PFSK-1 (cell line): ENCODE data around the gene OCIAD1.

Experiments used
- FOXP2 ChIP-seq: optimal IDR thresholded peaks from 2 replicates; pipeline ENCODE3; 2011; ENCODE audit warnings: borderline replicate concordance, control low read depth, inconsistent platforms; ENCODE audit not compliant: insufficient read depth; ENCODE audit errors: extremely low read length, extremely low read depth
- POLR2AphosphoS5 ChIP-seq: IDR thresholded peaks from 2 replicates; pipeline ENCODE4 v1.6.1; 2012; ENCODE audit warnings: low read depth, mild to moderate bottlenecking, control low read depth, low read length, moderate library complexity
- SIN3A ChIP-seq: IDR thresholded peaks from 2 replicates; pipeline ENCODE4 v1.6.1; 2012; ENCODE audit warnings: mild to moderate bottlenecking, low read length, moderate library complexity, borderline replicate concordance; ENCODE audit not compliant: insufficient read depth
- TAF1 ChIP-seq: IDR thresholded peaks from 2 replicates; pipeline ENCODE4 v1.6.1; 2012; ENCODE audit warnings: low read length, control low read depth, borderline replicate concordance; ENCODE audit not compliant: insufficient read depth
- TF ChIP-seq, protein P1 (sequence below), 2 experiments: IDR thresholded peaks; 2 replicates each; pipeline versions ENCODE4 v1.6.1 to v1.8.0; 2011 to 2012; ENCODE audit warnings: low read depth in 2 of 2, low read length in 2 of 2, control low read depth in 1 of 2, inconsistent platforms in 1 of 2, mild to moderate bottlenecking in 1 of 2, moderate library complexity in 1 of 2; ENCODE audit not compliant: insufficient read depth in 1 of 2

OCIAD1 gene

DNA sequence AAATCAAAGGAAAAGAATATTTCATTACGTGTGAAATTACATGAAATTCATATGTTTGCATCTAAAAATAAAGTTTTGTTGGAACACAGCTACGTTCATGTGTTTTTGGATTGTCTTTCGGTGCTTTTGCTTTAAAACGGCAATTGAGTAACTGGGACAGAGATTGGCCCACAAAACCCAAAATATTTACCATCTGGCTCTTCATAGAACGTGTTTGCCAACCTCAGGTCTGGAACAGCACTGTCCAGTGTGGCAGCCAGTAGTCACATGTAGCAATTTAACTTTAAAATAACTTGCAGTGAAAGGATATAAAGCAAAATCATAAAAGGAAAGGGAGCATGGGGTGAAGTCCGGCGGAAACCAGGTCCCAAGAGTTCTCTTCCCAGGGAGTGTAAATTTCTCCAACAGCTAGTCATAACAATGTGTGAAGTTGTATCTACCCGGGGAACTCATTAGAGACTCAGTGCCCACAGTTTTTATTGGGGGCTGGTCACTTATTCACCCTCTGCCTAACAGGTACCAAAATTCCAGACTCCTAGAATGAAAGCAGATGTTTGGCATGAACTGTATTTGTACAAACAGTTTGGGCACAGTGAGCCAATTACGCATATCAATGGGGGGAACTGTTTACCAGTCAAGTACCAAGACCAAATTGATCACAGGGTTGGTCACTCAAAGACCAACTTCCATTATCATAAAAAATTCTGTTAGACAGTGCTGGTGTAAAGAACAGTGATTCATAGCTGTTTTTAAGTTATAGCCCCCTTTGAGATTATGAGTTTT, 10.3 kb downstream of the OCIAD1 start:
- no peak for TF ChIP-seq SIN3A
- TF ChIP-seq FOXP2 = no peak
- TF ChIP-seq, protein P1, sequence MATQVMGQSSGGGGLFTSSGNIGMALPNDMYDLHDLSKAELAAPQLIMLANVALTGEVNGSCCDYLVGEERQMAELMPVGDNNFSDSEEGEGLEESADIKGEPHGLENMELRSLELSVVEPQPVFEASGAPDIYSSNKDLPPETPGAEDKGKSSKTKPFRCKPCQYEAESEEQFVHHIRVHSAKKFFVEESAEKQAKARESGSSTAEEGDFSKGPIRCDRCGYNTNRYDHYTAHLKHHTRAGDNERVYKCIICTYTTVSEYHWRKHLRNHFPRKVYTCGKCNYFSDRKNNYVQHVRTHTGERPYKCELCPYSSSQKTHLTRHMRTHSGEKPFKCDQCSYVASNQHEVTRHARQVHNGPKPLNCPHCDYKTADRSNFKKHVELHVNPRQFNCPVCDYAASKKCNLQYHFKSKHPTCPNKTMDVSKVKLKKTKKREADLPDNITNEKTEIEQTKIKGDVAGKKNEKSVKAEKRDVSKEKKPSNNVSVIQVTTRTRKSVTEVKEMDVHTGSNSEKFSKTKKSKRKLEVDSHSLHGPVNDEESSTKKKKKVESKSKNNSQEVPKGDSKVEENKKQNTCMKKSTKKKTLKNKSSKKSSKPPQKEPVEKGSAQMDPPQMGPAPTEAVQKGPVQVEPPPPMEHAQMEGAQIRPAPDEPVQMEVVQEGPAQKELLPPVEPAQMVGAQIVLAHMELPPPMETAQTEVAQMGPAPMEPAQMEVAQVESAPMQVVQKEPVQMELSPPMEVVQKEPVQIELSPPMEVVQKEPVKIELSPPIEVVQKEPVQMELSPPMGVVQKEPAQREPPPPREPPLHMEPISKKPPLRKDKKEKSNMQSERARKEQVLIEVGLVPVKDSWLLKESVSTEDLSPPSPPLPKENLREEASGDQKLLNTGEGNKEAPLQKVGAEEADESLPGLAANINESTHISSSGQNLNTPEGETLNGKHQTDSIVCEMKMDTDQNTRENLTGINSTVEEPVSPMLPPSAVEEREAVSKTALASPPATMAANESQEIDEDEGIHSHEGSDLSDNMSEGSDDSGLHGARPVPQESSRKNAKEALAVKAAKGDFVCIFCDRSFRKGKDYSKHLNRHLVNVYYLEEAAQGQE (IDR thresholded peaks at IDR 0.05; ENCODE audit: insufficient read depth in 1 of 2, low read depth in 2 of 2, low read length in 2 of 2) = no peak
- TF ChIP-seq POLR2AphosphoS5 = no peak
- no peak for TF ChIP-seq TAF1

DNA sequence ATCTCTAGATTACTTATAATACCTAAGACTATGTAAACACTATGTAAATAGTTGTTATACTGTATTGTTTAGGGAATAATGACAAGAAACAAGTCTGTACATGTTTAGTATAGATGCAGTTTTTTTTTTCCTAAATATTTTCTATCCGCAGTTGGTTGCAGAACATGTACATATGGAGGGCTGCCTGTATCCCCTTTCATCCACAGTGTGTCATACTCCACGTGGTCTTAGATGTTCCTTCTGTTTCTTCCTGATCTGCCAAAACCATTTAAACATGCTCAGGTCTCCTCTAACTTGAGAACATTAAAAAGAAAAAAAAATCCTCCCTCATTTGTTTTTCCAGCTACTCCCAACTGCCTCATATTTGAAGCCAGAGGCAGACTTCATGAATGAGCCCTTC, 14.0 kb downstream of the OCIAD1 start:
- TF ChIP-seq FOXP2 (no peak), POLR2AphosphoS5 (no peak), TAF1 (no peak), SIN3A (no peak)
- TF ChIP-seq, protein P1 (IDR thresholded peaks at IDR 0.05; ENCODE audit: insufficient read depth in 1 of 2, low read depth in 2 of 2, low read length in 2 of 2) = no peak

DNA sequence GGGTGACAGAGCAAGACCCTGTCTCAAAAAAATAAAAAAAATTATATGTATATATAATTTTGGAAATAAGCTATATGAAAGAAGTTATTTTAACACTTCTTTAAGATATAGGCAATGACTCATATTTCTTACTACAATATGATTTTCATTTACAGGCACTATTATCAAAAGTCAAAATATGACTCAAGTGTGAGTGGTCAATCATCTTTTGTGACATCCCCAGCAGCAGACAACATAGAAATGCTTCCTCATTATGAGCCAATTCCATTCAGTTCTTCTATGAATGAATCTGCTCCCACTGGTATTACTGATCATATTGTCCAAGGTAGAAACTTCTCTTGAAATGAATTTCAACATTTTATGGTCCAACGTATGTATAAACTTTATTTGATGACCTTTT, 20.8 kb downstream of the OCIAD1 start:
- TF ChIP-seq SIN3A (no peak), FOXP2 (no peak), TAF1 (no peak), POLR2AphosphoS5 (no peak)
- TF ChIP-seq, protein P1 (IDR thresholded peaks at IDR 0.05; ENCODE audit: insufficient read depth in 1 of 2, low read depth in 2 of 2, low read length in 2 of 2) = no peak

DNA sequence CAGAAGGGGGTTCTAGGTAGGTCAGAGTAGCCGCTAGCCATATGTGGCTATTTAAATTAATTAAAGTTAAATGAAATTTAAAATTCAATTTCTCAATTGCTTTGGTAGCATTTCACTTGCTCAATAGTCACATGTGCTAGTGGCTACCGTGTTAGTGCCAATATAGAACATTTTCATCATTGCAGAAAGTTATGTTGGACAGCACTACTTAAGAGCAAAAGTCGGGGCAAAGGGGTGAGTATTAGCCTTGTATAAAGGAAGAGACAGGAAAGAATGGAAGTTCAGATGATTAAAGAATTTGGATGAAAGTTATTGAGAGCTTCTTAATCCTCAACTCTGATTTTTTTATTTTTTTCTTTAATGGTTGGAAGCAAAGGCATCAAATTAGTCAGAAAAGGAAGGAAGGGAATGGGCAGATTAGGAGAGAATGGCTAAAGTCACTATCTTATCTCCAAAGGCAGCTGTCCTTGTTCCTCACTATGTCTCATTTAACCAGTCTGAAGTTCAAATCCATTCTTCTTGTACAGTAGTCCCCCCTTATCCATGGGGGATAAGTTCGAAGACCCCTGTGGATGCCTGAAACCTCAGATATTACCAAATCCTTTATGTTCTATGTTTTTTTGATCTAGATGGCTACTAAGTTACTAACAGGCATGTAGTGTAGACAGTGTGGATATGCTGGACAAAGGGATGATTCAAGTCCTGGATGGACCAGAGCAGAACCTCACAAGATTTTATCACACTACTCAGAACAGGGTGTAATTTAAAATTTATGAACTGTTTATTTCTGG, 22.9 kb downstream of the OCIAD1 start:
- TF ChIP-seq POLR2AphosphoS5 (no peak), SIN3A (no peak), FOXP2 (no peak), TAF1 (no peak)
- TF ChIP-seq, protein P1 (IDR thresholded peaks at IDR 0.05; ENCODE audit: insufficient read depth in 1 of 2, low read depth in 2 of 2, low read length in 2 of 2) = no peak
